ENCODE data around the gene CTSO. TPM values are rescaled to one million over a fixed set of nuclear protein-coding genes. Genes with fewer than 3 reads are reported as not detected.

CTSO gene, protein sequence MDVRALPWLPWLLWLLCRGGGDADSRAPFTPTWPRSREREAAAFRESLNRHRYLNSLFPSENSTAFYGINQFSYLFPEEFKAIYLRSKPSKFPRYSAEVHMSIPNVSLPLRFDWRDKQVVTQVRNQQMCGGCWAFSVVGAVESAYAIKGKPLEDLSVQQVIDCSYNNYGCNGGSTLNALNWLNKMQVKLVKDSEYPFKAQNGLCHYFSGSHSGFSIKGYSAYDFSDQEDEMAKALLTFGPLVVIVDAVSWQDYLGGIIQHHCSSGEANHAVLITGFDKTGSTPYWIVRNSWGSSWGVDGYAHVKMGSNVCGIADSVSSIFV
- 10 to 100 TPM; 35.3 to 50.5 (median 48.0) TPM for polyA plus RNA-seq (ENCODE audit: insufficient read length in 4 of 4)

DNA sequence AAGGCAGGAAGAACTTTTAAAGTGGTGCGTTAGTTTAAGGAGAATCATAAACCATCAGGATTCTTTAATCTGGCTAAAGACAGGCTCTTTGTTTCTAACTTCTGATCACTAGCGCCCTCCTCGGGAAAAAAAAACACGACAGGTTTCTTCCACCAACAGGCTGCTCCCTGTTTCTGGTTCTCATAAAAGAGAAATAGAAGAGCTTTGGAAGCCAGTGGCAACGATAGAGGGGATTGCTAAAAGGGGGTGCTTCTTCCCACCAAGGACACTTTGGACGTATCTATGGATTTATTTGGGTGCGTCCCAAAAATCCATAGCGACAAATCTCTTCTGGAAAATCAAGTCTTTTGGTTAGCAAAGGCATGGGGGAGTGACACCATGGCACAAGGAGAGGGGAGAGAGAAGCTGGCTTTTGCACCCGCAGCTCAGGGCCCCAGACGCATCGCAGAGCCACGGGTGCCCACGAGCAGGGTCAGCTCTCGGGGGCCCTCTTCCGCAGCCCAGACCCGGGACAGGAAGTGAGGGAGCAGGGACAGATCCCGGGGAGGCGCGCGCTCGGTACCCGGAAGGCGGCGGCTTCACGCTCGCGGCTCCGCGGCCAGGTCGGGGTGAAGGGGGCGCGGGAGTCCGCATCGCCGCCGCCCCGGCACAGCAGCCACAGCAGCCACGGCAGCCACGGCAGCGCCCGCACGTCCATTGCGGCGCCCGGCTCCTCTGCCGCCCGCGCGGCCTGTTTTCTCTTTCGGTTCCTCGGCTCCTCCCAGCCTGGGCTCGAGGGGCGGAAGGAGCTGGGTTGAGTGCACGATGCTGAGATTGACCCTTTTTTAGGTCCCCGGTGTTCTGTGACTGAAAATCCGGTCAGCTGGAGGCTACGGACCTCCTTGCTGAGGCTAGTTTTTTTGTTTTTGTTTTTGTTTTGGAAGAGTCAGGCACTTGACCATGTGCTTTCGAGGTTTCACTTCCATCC lies at the start of gene CTSO:
CTSO (minus strand) TSS at position 716 of the 967 bp plus-strand sequence; CDS start at position 697, 19 bp downstream.
- peak; percentile 78 to 87 (median 83) for DNase-seq (ENCODE audit: low read depth in 4 of 4, low spot score in 3 of 4)

DNA sequence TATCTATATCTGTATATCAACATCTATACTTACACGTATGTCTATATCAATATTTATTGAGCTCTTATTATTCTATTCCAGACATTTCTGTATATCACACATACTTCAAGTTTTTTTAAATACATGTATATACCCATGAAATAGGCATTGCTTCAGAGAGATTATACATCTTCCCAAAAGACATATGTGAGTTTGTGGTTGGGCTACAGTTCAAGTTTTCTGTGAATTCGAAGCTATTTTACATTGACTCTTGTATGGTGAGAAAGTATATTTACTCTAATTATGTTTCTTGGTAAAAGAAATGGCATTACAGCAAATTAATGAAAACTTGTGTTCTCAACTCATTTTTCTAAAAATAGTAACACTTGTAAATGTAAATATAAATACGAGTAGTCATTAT lies 46.8 kb upstream of the CTSO start:
- no peak for DNase-seq (ENCODE audit: low read depth in 4 of 4, low spot score in 3 of 4)

DNA sequence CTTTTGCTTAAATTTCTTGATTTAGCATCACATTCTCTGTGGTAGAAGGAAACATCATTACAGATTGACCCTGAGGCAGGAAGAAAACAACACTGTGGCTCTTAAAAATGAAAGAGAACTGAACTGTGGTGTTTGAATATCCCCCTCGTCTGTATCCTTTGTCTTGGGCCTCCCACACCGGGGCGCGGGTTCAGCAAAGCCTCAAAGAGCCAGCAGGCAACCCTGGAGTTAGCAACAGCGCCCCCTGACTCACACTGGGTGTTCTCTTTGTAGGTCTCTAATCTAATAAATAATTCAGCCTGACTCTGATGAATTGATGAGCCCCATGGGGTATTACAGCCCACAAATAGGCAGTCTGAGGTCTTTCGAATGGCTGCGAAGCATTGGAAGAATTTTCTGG lies 46.1 kb upstream of the CTSO start:
- DNase-seq (ENCODE audit: low read depth in 4 of 4, low spot score in 3 of 4), result peak in 2 of 4 donors; percentile 1 to 14

DNA sequence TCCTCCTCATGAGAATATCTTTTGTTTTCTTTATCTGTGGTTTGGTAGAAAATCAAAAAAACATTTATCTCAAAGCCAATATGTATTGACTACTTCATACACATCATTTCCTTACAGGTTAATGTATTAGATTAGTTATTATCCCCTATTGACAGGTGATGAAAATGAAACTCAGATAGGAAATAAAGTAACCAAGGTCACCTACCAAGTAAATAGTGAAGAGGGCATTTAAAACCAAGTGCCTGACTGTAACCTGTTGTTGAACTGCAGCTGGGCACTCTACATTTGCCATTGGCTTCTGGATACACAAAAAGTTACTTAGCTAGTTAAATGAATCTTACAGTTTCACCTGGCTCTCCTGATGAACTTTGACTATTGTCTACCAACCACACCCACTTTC lies 41.4 kb upstream of the CTSO start:
- no peak for DNase-seq (ENCODE audit: low read depth in 4 of 4, low spot score in 3 of 4)

DNA sequence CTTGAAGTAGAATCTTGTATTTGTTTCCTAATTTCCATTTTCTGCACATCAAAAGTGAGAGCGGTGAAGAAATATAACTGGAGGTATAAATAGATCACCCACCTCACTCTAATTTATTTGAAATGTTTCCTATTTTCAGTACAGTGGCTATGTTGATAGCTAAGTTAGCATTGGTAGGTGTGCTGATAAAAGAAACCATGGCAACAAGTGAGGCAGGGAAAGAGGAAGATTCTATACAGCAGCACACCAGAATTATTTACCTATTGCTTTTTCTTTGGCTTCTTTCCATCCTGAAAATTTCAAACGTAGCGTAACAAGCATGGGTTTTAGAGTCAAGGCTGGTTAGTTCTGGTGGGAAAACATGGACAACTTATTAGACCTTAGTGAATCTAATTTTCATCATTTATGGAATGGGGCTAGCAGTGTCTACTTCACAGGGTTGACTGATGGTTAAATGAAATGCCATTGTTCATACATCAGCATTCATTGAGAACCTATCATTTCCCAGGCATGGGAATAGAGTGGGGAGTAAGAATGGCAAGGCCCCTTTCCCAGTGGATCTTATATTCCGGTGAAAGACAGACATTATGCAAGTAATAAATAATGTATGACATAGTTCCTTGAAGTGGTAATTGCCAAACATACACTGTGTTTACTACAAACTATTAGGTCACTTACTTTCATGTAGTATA lies 30.6 kb upstream of the CTSO start:
- no peak for DNase-seq (ENCODE audit: low read depth in 4 of 4, low spot score in 3 of 4)

DNA sequence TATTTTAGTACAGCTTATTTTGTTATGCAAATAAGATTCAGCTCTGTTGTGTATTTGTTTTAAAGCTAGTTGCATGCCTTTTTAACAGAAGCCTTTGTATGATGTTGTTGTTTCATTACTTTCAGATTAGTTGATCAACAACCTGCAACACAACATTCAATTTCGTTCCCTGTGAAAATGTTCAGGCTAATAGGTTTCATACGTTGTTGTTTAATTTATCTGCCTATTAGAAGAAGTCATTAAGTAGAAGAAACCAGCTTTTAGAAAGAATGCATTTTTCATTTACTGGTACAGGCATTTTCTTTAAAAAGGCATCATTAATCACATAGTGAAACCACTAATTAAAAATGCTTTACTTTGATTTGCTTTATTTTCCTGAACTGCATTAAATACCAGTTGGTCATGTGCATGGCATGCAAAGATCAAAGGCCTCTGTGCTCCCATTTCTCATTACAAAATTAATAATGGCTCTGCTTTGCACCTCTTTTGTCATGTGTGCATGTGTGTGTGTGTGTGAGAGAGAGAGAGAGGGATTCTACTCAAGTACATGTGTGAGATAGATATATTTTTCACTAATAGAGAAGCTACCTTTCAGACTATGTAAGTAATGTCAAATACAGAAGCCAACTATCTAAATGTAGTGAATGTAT lies 29.2 kb upstream of the CTSO start:
- DNase-seq (ENCODE audit: low read depth in 4 of 4, low spot score in 3 of 4), result no peak

DNA sequence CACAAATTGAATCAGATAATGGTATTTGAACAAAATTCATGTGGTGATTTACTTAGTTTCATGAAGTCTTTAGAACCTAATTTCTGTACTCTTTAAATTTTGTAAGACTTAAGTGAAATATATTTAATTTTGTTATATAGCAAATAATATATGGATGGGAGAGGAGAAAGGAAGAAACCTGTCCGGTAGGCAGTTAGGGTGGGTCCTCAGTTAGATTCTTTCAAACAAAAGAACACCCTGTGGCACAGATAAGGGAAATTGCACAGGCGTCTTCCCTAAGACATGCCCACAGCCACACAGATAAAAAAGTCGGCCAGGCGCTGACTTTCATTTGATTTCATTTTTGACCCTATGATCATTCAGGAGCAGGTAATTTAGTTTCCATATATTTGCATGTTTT lies 25.1 kb upstream of the CTSO start:
- no peak for DNase-seq (ENCODE audit: low read depth in 4 of 4, low spot score in 3 of 4)

DNA sequence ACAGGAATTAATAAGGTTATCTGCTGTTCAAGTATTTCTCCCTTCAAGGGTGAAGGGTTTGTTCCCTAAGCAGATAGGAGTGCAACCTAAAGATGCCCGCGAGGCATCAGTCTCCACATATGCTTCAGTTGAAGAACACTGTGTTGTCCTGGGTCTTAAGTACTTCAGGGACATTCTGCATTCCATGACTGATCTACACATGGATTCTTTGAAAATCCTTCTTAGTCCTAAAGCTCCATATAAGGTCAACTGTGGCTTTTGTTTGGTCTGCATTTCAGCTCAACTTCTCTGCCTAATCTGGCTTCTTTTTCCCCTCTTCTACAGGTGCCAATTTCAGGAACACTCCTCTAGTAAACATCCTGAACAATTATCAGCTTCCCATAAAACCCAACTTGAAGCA lies 21.8 kb upstream of the CTSO start:
- DNase-seq (ENCODE audit: low read depth in 4 of 4, low spot score in 3 of 4), result no peak

DNA sequence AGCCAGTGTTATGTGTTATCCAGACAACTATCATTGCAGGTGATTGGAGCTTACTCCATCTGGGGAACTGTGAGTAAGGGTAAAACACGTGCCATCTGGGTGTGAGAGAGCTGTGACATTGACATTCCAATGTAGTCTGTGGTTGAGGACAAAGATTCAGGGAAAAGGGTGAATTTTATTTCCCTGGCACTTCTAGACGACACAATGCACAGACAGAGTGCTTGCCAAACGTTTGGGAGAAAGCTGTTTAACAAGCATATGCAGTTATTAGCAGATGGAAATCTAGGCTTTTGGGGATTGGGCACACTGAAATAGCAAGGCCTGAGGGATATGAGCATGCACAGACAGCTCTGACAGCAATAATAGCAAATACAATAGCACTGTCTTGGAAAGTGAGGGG lies 21.3 kb upstream of the CTSO start:
- no peak for DNase-seq (ENCODE audit: low read depth in 4 of 4, low spot score in 3 of 4)

DNA sequence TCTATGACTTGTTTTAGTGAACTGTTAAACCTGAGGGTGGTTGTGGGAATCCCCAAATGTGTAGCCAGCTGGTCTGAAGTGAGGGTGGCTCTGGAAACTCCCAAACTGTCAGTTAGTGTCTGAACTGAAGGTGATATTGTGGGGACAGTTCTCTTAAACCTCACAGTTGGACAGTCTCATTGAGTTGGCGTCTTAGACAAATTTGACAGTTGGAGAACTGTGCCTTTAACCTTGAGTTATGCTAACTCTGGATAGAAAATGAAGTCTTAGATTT lies 20.7 kb upstream of the CTSO start:
- DNase-seq (ENCODE audit: low read depth in 4 of 4, low spot score in 3 of 4), result no peak

DNA sequence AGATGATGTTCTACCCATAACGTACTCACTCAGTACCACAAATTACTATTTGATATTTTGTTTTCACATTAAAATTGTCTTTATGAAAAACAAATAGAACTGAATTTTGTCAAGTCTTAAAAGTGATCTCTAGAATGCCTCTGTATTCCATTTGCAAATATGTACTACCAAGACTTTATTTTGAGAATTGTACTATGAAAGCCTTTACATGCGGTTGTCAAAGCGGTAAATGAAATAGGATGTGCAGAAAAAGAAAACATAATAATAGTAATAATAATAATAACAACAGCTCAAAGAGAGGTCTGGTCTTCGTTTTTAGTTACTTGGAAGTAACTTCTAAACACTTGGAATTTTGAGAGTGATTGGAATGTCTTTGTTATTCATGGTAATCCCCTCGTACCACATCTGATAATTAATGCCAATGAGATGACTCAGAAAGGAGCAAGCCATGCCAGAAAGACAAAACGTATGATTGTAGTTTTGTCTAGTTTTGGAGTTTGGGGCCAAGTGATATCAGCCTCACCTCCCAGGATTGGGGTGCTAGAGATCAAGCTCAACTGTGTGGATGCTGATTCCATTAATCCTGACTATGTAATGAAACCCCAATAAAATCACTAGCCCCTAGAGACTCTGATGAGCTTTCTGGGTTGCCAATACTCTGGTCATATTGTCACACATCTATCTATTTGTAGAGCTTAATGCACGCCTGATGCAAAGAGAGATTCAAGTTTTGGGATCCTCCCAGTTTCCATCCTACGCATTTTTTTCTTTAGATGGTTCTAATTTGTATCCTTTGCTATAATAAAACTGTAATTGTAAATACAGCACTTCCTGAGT lies 20.2 kb upstream of the CTSO start:
- DNase-seq (ENCODE audit: low read depth in 4 of 4, low spot score in 3 of 4), result no peak

DNA sequence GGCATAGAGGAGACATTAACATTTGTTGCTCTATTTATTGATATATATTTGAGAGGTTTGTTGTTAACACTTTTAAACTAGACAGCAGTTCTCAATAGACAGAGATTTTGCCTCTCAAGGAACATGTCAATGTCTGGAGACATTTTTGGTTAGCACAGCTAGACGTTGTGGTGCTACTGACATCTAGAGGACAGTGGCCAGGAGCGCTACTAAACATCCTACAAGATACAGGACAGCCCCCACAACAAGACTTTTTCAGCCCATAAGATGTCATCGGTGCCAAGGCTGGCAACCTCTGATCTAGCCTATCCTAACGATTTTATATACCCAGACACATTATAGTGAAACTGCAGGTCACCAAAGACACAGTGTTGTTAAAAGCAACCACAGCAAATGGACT lies 18.4 kb upstream of the CTSO start:
- DNase-seq (ENCODE audit: low read depth in 4 of 4, low spot score in 3 of 4), result no peak

DNA sequence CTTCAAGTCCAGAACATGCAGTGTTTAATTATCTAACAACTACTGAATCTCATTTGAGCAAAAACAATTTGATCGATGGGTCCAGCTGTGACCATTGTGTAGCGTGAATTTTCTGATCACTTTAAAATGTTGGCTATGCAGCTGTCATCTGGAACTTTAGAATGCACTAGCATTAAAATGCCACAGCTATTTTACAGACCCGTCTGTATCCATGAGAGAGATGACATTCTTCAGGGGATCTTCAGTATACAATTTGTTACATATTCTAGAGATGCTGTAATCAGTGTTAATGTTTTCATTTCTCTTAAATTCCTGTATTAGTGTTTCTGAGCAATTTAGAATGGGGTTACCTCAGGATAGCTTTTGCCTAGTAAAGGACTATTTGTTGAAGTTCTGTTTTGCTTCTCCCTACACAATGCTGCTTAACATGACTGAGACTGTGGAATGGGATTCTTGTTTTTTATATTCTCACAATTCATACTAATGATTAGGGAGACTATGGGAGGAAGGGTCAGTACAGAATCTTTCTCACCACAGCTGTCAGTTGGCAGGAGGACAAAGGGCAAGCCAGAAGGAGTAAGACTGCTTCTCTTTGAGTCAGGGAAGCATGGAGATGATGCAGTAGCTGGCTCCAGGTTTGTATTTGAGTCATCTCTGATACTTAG lies 13.2 kb upstream of the CTSO start:
- DNase-seq (ENCODE audit: low read depth in 4 of 4, low spot score in 3 of 4), result no peak

DNA sequence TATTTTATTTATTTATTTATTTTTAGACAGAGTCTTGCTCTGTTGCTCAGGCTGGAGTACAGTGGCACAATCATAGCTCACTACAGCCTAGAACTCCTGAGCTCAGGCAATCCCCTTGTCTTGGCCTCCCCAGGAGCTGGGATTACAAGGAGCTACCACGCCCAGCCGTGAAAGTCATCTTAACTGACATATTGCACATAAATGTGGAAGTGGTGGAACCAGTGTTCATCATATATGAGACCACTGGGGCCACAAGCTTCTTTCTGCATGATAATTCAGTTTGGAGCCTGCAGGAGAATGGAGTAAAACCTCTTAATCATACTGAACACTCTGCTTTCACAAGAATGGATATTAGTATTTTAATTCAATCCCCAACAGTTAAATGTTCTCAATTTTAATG lies 12.5 kb upstream of the CTSO start:
- DNase-seq (ENCODE audit: low read depth in 4 of 4, low spot score in 3 of 4), result no peak

DNA sequence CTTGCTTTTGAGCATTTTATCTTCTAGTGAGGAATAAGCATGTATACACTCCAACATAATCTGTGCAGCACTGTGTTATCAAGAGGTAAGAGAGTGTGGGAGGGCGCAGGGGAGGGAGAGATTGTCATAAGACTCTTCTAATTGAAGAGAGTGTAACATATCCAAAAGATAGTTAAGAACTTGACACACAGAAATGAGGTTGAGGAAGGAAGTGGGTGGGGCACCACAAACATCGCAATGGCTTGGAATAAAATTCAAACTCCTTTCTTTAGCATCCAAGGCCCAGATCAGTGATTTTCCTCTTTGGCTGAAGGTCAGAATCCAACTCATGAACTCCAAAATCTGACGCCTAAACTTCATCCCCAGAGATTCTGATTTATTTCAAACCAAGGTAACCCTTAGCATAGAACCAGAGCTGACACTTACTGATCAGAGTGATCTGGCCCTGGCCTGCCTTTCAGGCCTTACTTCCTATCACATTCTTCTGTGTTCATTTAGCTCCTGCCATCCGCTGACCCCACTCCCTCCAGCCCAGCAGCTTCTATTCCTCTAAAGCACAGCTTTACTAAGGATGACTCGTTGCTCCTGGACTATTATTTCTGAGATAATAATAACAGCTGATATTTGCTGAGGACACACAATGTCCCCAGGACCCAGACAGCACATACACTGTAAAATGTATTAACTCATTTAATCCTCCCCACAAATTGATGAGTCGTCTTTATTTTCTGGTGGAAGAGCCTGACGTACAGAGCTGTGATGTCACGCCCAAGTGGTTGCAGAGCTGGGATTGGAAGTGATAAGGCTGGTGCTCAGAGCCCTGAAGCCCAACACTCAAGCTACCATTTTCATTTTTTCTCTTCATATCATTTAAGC lies 10.6 kb upstream of the CTSO start:
- no peak for DNase-seq (ENCODE audit: low read depth in 4 of 4, low spot score in 3 of 4)

DNA sequence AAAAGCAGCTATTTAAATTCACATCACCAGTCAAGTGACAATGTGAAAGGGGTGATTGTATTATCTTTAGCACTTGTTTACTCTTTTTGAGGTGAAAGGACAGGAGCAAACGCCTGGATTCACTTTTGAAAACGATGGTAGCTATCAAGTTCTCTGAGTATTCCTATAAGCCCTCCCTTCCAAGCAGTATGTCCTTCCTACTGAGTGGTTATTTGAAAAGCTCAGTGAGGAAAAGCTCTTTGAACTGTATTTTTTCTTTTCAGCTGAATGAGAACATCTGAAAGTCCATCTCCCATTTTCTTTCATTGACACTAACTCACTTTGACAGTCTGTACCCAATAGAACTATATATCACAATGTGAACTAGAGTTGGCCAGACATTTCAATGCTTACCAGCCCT lies 9.1 kb upstream of the CTSO start:
- DNase-seq (ENCODE audit: low read depth in 4 of 4, low spot score in 3 of 4), result no peak

DNA sequence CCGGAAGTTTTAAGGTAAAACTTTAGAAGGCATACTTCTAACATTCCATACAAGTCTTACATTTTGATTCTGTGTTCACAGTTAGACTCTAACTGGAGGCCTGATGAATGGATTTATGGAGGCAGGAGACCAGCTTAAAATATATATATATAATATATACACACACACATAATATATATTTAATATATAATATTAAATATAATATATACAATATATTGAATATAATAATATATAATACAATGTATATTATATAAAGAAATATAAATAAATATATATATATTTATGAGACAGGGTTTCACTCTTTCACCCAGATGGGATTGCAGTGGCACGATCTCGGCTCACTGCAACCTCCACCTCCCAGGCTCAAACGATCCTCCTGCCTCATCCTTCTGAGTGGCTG lies 7.9 kb upstream of the CTSO start:
- DNase-seq (ENCODE audit: low read depth in 4 of 4, low spot score in 3 of 4), result no peak

DNA sequence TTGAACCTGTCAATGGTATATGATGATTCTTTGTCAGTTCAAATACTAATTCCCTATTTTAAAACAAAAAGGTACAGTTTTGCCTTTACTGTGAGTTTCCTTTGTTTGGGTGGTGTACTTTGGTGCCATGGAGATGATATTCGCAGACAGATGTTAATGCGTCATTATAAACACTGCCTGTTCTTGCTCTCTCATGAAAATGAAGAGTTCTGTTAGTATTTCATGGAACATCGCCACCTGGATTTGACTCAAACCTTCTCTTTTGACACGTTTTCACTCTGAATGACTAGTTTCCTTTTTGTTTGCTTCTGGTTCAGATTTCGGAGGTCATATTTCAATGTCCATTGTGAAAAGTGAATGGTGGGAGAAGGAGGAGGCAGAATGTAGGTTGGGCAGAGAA lies 6.9 kb upstream of the CTSO start:
- no peak for DNase-seq (ENCODE audit: low read depth in 4 of 4, low spot score in 3 of 4)

DNA sequence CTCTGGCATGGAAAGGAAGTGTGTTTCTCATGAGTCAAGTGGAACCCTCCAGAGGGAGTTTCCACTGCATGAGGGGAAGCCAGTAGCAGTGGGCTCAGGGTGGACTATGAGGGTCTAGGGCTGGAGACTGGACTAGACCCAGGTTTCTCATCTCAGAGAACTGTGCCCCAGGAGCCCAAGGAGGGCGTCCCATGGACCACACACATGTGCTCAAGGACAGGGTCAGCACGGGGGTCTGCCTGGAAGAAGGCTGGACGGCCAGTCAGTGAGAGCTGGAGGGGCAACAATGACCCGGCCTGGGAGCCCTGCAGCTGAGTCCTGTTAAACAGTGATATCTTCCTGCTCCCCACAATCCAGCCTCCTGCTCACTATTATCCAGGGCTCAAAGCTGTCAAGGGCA lies 5.8 kb upstream of the CTSO start:
- no peak for DNase-seq (ENCODE audit: low read depth in 4 of 4, low spot score in 3 of 4)

Measured in left renal pelvis (tissue), 4 donors.